Heart left ventricle (tissue), 16 donors: ENCODE measurements around the gene ECHS1. TPM values are rescaled to one million over a fixed set of nuclear protein-coding genes. Genes with fewer than 3 reads are reported as not detected.

Experiments used
- ATAC-seq, 4 donors: fragments of 200-7000 bp; cut with Tn5 transposase; one replicate each; pipeline ENCODE4 v1.9.1; 2020 to 2022; ENCODE audit warnings: moderate library complexity in 4 of 4, mild to moderate bottlenecking in 3 of 4, moderate number of reproducible peaks in 1 of 4
- DNase-seq, 5 donors: peaks; one replicate each; pipeline ENCODE4 v3.0.0-alpha.2; 2020
- H3K27ac ChIP-seq, 12 donors: fragments of 200-600 bp; sonication (generic) in 4 of 12; one replicate each; pipeline versions ENCODE4 v1.5.0 to v1.8.0; 2016 to 2022; ENCODE audit warnings: mild to moderate bottlenecking in 2 of 12
- H3K27me3 ChIP-seq, 9 donors: fragments of 200-600 bp; sonication (generic) in 2 of 9; one replicate each; pipeline versions ENCODE4 v1.5.1 to v1.8.0; 2016 to 2022; ENCODE audit warnings: mild to moderate bottlenecking in 3 of 9
- H3K36me3 ChIP-seq, 9 donors: fragments of 200-600 bp; sonication (generic) in 2 of 9; one replicate each; pipeline versions ENCODE4 v1.5.0 to v1.8.0; 2018 to 2022; ENCODE audit warnings: mild to moderate bottlenecking in 2 of 9
- H3K4me1 ChIP-seq, 12 donors: fragments of 200-600 bp; sonication (generic) in 4 of 12; one replicate each; pipeline versions ENCODE4 v1.5.0 to v1.8.0; 2016 to 2022; ENCODE audit warnings: mild to moderate bottlenecking in 3 of 12
- H3K4me3 ChIP-seq, 12 donors: fragments of 200-600 bp; sonication (generic) in 4 of 12; one replicate each; pipeline versions ENCODE4 v1.5.0 to v1.8.0; 2017 to 2022; ENCODE audit warnings: mild to moderate bottlenecking in 9 of 12, moderate library complexity in 4 of 12
- H3K9me3 ChIP-seq, 12 donors: fragments of 200-600 bp; sonication (generic) in 4 of 12; one replicate each; pipeline versions ENCODE4 v1.5.0 to v1.8.0; 2016 to 2022; ENCODE audit warnings: mild to moderate bottlenecking in 1 of 12
- CTCF ChIP-seq, 12 donors: fragments of 200-600 bp; sonication (generic) in 4 of 12; IDR thresholded peaks; one replicate each; pipeline versions ENCODE4 v1.5.0 to v1.8.0; 2018 to 2022; ENCODE audit warnings: antibody characterized with exemption in 12 of 12, mild to moderate bottlenecking in 5 of 12
- POLR2A ChIP-seq, 2 donors: fragments of 450-650 bp; IDR thresholded peaks; one replicate each; pipeline ENCODE4 v1.6.1; 2017; ENCODE audit warnings: antibody characterized with exemption in 2 of 2, mild to moderate bottlenecking in 2 of 2, moderate library complexity in 2 of 2
- WGBS, 4 donors: extraction: QIAGEN DNeasy Blood & Tissue Kit in 2 of 4; methylation state at CpG; one replicate each; pipeline versions ENCODE4 v1.1.5 to v1.1.7; 2013 to 2018; 5-methylcytosine and 5-hydroxymethylcytosine counted together
- intact Hi-C, 10 donors: fragments of 100-400 bp; cut with DNase I; formaldehyde crosslinking; loops; one replicate each; pipeline versions ENCODE4 v1.11.1 to v1.14.2; 2022
- polyA plus RNA-seq, 2 donors: library from polyadenylated mRNA; stranded (reverse); fragments of 200-250 nt; gene quantifications; one replicate each; pipeline ENCODE4 v1.2.3, GENCODE V29; 2013
- total RNA-seq, 9 donors: library from RNA; depleted of rRNA in 2 of 9; stranded (reverse); fragments of >200 nt in 2 of 9; fragmentation: NEBNext Ultra II Directional in 3 of 9; extraction: Animal tissue kit (Norgen Biotek cat#: 25700) in 3 of 9; gene quantifications; one replicate each; pipeline versions ENCODE4 v1.1.0 to v1.2.4, GENCODE V29; 2016 to 2023
- donor health status: ischemic (EF 13 %, LVEDD 7.1; RV severe dilation, severe dysfunction).
- donor health status: healthy with polysubstance abuse.
- donor health status: DM: no; HTN: yes; CAD: no.
- donor health status: DM: no; HTN: no; CAD: no.
- donor health status: ischemic (EF 25% LVEDD 6.9; RV normal size, moderate dysfunction).
- donor health status: ischemic (EF 25% LVEDD 5.7; RV mildly dilated, moderate dysfunction).
- donor health status: healthy.
- donor health status: DM: yes; HTN: yes; CAD: no.
- donor health status: ischemic (EF 35%, LVEDD 5.7; RV mildly dilated, moderate dysfunction).
- donor health status: nonischemic (EF 11% LVEDD 7.7; RV severe dilation, severe dysfunction).
- donor health status: DM: yes; HTN: yes; CAD: no.
- donor health status: PGD.
- donor health status: ischemic (EF 29% LVEDD 5.4; RV normal size, mild dysfunction).
- donor health status: nonischemic (EF 23%, LVEDD 6.1; RV moderate dilation, normal function).

The ECHS1 gene
- total and polyA plus RNA-seq, 11 donors, result 132 to 303 (median 201) TPM

DNA sequence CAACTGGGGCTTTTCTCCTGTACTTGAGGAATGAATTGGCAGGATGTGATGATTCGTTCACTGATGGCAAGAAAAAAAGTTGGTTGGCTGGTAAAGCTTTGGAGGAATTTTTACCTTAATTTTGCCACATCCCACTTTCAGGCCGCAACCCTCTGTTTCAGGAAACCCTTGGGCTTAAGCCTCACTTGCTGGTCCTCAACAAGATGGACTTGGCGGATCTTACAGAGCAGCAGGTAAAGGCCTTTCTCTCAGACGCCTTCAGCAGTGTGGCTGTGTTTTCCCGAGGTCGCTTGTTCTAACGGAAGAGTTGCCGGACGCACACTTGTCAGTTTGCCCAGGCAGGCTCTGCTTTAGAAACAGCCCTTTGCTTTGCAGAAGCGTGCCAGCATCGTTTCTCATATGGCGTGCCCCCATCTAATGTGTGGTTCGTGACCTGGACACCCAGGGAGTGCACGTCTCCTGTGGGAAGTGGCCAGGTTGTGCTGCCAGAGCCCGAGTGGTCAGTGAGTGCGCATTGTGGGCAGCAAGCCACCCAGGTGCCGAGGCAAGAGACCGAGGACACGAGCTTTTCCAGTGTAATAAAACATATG lies 23.0 kb upstream of the ECHS1 start:
- Histone ChIP-seq H3K4me3 (no peak overlapping the region), H3K27me3 (no peaks in the 10 kb centered on the region), H3K27ac (no peak overlapping the region), H3K36me3 (peaks cover 0 to 55% (median 48%) of the 10 kb centered on the region in 9 donors), H3K9me3 (no peaks in the 10 kb centered on the region), H3K4me1 (peaks cover 0 to 36% (median 10%) of the 10 kb centered on the region in 12 donors)
- TF ChIP-seq POLR2A (IDR thresholded peaks at IDR 0.05), result no peak
- TF ChIP-seq CTCF (IDR thresholded peaks at IDR 0.05), result no peak
- DNase-seq (no peak), ATAC-seq (no peak)
- intact Hi-C loops, result no loop called here
- WGBS, 4 donors, result 90 to 95% (median 94%) methylated on average over 19 of the region's 19 CpGs

- no peaks in the 10 kb centered on the region for H3K27me3 ChIP-seq
- no peak for DNase-seq
- no peak for TF ChIP-seq POLR2A (IDR thresholded peaks at IDR 0.05)
- no peak for TF ChIP-seq CTCF (IDR thresholded peaks at IDR 0.05)
- H3K9me3 ChIP-seq, result no peaks in the 10 kb centered on the region
- H3K27ac ChIP-seq, result peak overlapping the region; percentile 53 to 92 (median 88)
- no peak for ATAC-seq
- WGBS, 4 donors, result 29 to 41% (median 32%) methylated on average over 21 of the region's 21 CpGs
- peak overlapping the region; percentile 69 to 98 (median 84) for H3K4me3 ChIP-seq
- peaks cover 0 to 42% (median 37%) of the 10 kb centered on the region in 9 donors for H3K36me3 ChIP-seq
- peaks cover 0 to 38% (median 10%) of the 10 kb centered on the region in 12 donors for H3K4me1 ChIP-seq
- intact Hi-C loops, result loop anchor here in 1 of 10 donors (5.0 kb wide), 1 partner anchor 88 kb away; the partner anchor contains the start of genes TUBGCP2 and ZNF511
Observed at GRCh38 chr10:133394801-133395221, 21.7 kb upstream of the ECHS1 start.

DNA sequence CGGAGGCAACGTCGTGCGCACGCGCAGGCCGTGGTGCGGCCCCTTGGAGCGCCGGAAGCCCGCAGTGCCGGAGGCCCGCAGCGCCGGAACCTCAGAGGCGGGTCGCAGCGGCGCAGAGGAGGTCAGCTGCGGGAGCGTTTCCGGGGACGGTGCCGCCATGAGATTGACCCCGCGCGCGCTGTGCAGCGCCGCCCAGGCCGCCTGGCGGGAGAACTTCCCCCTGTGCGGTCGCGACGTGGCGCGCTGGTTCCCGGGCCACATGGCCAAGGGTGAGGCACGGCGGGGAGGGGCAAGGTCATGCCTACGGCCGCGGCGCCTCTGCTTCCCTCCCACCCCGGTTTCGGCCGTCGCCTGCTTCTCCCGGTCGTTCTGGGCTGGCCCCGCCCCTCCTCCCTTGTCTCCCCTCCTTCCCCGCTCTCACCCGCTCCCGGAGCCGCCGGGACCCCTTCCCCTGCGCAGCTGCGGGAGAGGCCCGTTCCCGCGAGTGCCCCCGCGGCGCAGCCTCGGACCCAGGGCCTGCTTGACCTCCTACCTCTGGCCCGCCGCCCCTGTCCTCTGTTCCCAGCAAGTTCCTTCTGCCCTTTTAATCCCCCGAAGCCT lies 21.0 kb upstream of the ECHS1 start, which contains the start of gene MTG1:
Gene MTG1, plus strand, starts transcription at position 94 of the 600 bp plus-strand sequence. Its CDS starts 64 bp downstream, at position 158.
- ATAC-seq (peak; percentile 94 to 98 (median 98)), DNase-seq (peak; percentile 94 to 99 (median 96))
- Histone ChIP-seq H3K36me3 (peaks cover 0 to 35% (median 33%) of the 10 kb centered on the region in 9 donors), H3K4me1 (peaks cover 3 to 44% (median 10%) of the 10 kb centered on the region in 12 donors), H3K27me3 (no peaks in the 10 kb centered on the region), H3K9me3 (no peaks in the 10 kb centered on the region), H3K27ac (peak within 1 kb of the TSS; percentile 53 to 92 (median 88)), H3K4me3 (peak within 1 kb of the TSS; percentile 69 to 98 (median 84))
- TF ChIP-seq CTCF (IDR thresholded peaks at IDR 0.05) (peak in 7 of 12 donors; percentile 8 to 51 (median 35)), POLR2A (IDR thresholded peaks at IDR 0.05) (peak in 1 of 2 donors; percentile 87)
- intact Hi-C loops, result loop anchor here in 1 of 10 donors (5.0 kb wide), 1 partner anchor 87 kb away; the partner anchor contains the start of genes TUBGCP2 and ZNF511
- 0 to 1% (median 1%) methylated on average over 26 to 69 of the region's 69 CpGs for WGBS, 4 donors
